ENCODE results near the gene SMARCD1.

SMARCD1 gene

GRCh38 chr12:50099302-50100008 is 14.3 kb downstream of the SMARCD1 start:
- peaks cover 46 to 78% of the 10 kb centered on the region in 2 donors for H3K36me3 Mint-ChIP-seq
- ATAC-seq (replicated peaks) = no peak
- no peak for DNase-seq

GRCh38 chr12:50100561-50100960 is 15.4 kb downstream of the SMARCD1 start:
- Mint-ChIP-seq H3K4me3 (no peak overlapping the region), H3K27me3 (no peaks in the 10 kb centered on the region), H3K27ac (peak overlapping the region; percentile 59), H3K4me1 (peaks cover 17 to 23% of the 10 kb centered on the region in 2 donors), H3K9me3 (no peaks in the 10 kb centered on the region), H3K36me3 (peaks cover 49 to 77% of the 10 kb centered on the region in 2 donors)
- ATAC-seq (replicated peaks) (no peak), DNase-seq (no peak)

More at GRCh38 chr12:50099302-50100008, 14.3 kb downstream of the SMARCD1 start:
- Mint-ChIP-seq H3K27me3 (no peaks in the 10 kb centered on the region), H3K9me3 (no peaks in the 10 kb centered on the region), H3K4me1 (peaks cover 16 to 18% of the 10 kb centered on the region in 2 donors), H3K27ac (peak overlapping the region; percentile 15), H3K4me3 (no peak overlapping the region)

DNA sequence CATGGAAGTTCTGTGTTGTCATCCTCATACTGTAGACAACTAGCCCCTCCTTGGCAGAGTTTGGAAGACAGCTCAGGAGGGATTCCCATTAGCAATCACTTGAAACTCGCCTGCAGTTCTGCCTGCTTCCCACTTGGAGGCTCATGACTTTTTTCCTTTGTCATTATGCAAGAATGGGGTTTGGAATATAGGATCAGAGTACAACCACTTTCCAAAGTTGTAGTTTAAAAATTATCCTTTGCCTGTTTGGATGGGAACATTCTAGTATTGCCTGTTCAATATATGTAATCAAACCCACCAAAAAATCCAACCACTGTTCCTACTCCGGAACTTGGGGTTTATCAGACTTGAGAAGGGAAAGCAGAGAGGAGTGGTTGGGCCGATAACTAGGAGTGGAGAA is 16.5 kb downstream of the SMARCD1 start:
- Mint-ChIP-seq H3K4me3 (no peak overlapping the region), H3K4me1 (peaks cover 19 to 28% of the 10 kb centered on the region in 2 donors), H3K36me3 (peaks cover 47 to 73% of the 10 kb centered on the region in 2 donors), H3K27ac (no peak overlapping the region), H3K9me3 (no peaks in the 10 kb centered on the region), H3K27me3 (no peaks in the 10 kb centered on the region)
- ATAC-seq (replicated peaks) (no peak), DNase-seq (no peak)

GRCh38 chr12:50102131-50102531 is 17.0 kb downstream of the SMARCD1 start:
- Mint-ChIP-seq H3K27me3 (no peaks in the 10 kb centered on the region), H3K27ac (no peak overlapping the region), H3K36me3 (peaks cover 45 to 72% of the 10 kb centered on the region in 2 donors), H3K4me3 (no peak overlapping the region), H3K4me1 (peaks cover 20 to 28% of the 10 kb centered on the region in 2 donors), H3K9me3 (no peaks in the 10 kb centered on the region)
- ATAC-seq (replicated peaks) (no peak), DNase-seq (no peak)

- peak overlapping the region; percentile 60 for H3K27ac Mint-ChIP-seq
- peaks cover 21 to 28% of the 10 kb centered on the region in 2 donors for H3K4me1 Mint-ChIP-seq
- ATAC-seq (replicated peaks) (peak; percentile 81 to 85), DNase-seq (peak; percentile 12)
- no peaks in the 10 kb centered on the region for H3K9me3 Mint-ChIP-seq
- peak overlapping the region in 1 of 2 donors; percentile 18 for H3K4me3 Mint-ChIP-seq
- H3K27me3 Mint-ChIP-seq = no peaks in the 10 kb centered on the region
- peaks cover 45 to 72% of the 10 kb centered on the region in 2 donors for H3K36me3 Mint-ChIP-seq
These were observed 17.6 kb downstream of the SMARCD1 start for GRCh38 chr12:50102646-50103309.

DNA sequence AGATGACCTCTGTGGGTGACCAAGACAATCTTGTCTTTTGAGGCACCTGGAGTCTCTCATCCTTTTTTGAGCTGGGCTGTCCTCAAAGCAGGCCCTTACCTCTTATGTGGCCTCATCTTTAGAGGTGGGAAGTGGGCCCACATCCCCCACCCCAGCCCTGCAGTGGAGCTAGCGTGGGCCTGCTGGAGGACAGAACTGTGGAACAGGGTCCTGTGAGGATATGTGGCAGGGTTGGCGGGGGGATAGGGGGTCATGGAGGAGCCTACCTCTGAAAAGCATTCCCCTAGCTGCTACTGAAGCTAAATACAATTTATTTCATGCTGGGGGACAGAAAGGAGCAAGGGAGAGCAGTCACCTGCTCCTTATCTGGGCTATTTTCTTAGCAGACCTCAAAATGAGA is 18.2 kb downstream of the SMARCD1 start:
- Mint-ChIP-seq H3K4me1 (peaks cover 24 to 32% of the 10 kb centered on the region in 2 donors), H3K9me3 (no peaks in the 10 kb centered on the region), H3K27me3 (no peaks in the 10 kb centered on the region), H3K4me3 (peak overlapping the region in 1 of 2 donors; percentile 18), H3K27ac (peak overlapping the region; percentile 60), H3K36me3 (peaks cover 42 to 70% of the 10 kb centered on the region in 2 donors)
- DNase-seq (no peak), ATAC-seq (replicated peaks) (peak in 1 of 2 donors; percentile 3)

GRCh38 chr12:50103767-50104321 is 18.7 kb downstream of the SMARCD1 start, which contains the start of gene GPD1:
TSS of gene GPD1 (plus strand) at chr12:50104008. CDS start at chr12:50104051, 43 bp downstream.
- Mint-ChIP-seq H3K4me1 (peaks cover 28 to 37% of the 10 kb centered on the region in 2 donors), H3K27me3 (no peaks in the 10 kb centered on the region), H3K27ac (peak within 1 kb of the TSS; percentile 60), H3K9me3 (no peaks in the 10 kb centered on the region), H3K4me3 (peak within 1 kb of the TSS in 1 of 2 donors; percentile 18), H3K36me3 (peaks cover 43 to 69% of the 10 kb centered on the region in 2 donors)
- peak; percentile 48 to 54 for ATAC-seq (replicated peaks)
- DNase-seq = no peak

DNA sequence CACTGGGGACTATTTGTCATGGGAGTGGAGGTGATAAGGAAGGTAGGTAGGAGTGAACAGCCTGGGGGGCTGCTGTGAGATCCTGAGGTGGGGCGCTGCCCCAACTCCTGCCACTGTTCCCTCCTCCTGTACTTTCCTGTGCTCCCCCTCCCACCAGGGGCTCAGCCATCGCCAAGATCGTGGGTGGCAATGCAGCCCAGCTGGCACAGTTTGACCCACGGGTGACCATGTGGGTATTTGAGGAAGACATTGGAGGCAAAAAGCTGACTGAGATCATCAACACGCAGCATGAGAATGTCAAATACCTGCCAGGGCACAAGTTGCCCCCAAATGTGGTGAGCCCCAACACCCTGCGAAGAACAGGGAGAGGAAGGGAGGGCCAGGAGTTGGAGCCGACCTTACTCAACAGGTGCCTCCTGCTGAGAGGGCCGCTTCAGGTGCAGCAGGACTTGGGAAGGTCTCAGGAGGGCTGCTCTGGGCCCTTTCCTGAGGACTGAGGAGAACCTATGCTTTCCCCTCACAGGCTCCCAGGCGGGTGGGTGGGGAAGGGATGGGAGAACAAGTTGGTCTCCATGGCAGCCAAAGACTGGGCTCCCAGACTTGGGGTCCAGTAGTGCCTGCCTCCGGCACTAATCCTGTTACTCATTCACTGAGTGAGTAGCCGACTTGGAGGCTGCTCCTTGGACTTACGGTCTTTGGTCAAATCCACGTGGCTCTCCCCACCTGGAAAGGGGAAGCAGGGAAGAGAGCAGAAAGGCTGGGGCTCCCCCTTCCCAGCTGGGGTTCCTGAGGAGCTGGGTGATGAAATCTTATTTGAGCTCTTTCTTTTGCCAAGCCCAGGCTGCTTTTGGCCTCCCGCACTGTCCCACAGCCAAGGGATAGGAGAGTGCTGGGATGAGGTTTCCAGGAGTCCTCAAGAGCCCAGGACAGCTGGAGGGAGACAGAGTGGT is 19.6 kb downstream of the SMARCD1 start:
- Mint-ChIP-seq H3K27ac (no peak overlapping the region), H3K4me1 (peaks cover 35 to 45% of the 10 kb centered on the region in 2 donors), H3K36me3 (peaks cover 39 to 61% of the 10 kb centered on the region in 2 donors), H3K4me3 (no peak overlapping the region), H3K27me3 (no peaks in the 10 kb centered on the region), H3K9me3 (no peaks in the 10 kb centered on the region)
- DNase-seq = no peak
- ATAC-seq (replicated peaks) = no peak

- ATAC-seq (replicated peaks) (no peak), DNase-seq (no peak)
- Mint-ChIP-seq H3K36me3 (peaks cover 28 to 49% of the 10 kb centered on the region in 2 donors), H3K4me3 (no peak overlapping the region), H3K9me3 (no peaks in the 10 kb centered on the region), H3K4me1 (peaks cover 43 to 58% of the 10 kb centered on the region in 2 donors), H3K27ac (peak overlapping the region; percentile 72), H3K27me3 (no peaks in the 10 kb centered on the region)
These were observed 20.8 kb downstream of the SMARCD1 start for GRCh38 chr12:50105913-50106450.

DNA sequence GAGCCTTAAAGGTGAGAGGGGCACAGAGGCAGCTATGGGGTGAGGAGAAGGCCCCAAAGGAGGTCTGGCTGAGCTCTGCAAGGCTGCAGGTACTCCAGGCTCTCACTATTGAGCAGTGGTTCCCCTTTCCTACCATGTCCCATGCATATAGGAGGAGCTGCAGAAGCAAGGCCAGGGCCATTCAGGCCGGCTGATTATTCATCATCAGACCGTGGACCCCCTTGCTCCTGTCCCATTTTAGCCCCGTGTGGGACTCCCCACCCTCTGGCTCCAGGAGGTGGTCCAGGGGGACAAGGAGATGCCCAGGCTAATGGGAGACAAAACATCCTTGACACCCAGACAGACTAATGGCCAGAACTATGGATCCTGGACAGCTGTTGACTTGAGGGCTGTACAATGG is 21.8 kb downstream of the SMARCD1 start:
- Mint-ChIP-seq H3K27me3 (no peaks in the 10 kb centered on the region), H3K36me3 (peaks cover 26 to 41% of the 10 kb centered on the region in 2 donors), H3K27ac (peak overlapping the region; percentile 39), H3K9me3 (no peaks in the 10 kb centered on the region), H3K4me1 (peaks cover 47 to 65% of the 10 kb centered on the region in 2 donors), H3K4me3 (no peak overlapping the region)
- ATAC-seq (replicated peaks) = no peak
- no peak for DNase-seq

GRCh38 chr12:50107416-50108268 is 22.5 kb downstream of the SMARCD1 start:
- no peak for ATAC-seq (replicated peaks)
- H3K9me3 Mint-ChIP-seq = no peaks in the 10 kb centered on the region
- no peak for DNase-seq
- peaks cover 45 to 63% of the 10 kb centered on the region in 2 donors for H3K4me1 Mint-ChIP-seq
- no peaks in the 10 kb centered on the region for H3K27me3 Mint-ChIP-seq
- H3K36me3 Mint-ChIP-seq = peaks cover 26 to 37% of the 10 kb centered on the region in 2 donors
- H3K27ac Mint-ChIP-seq = peak overlapping the region; percentile 39
- H3K4me3 Mint-ChIP-seq = no peak overlapping the region

DNA sequence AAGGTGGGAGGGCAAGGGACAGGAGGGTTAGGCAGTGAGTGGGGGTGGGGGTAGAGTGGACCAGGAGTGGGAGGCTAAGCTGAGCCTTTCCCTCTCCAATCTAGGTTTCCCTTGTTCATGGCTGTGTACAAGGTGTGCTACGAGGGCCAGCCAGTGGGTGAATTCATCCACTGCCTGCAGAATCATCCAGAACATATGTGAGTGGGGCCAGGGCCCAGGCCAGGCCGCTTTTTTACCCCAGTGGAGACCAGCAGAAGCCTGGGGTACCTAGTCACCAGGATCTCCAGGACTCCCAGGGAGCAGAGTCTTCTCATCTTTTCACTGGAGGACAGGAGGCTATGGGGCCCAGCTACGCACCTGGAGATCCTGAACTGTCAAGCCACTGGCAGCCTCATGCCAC is 24.2 kb downstream of the SMARCD1 start:
- ATAC-seq (replicated peaks) (no peak), DNase-seq (no peak)
- no peaks in the 10 kb centered on the region for H3K9me3 Mint-ChIP-seq
- peaks cover 34 to 58% of the 10 kb centered on the region in 2 donors for H3K4me1 Mint-ChIP-seq
- H3K4me3 Mint-ChIP-seq = peak overlapping the region; percentile 95 to 98
- H3K27me3 Mint-ChIP-seq = no peaks in the 10 kb centered on the region
- peaks cover 20 to 30% of the 10 kb centered on the region in 2 donors for H3K36me3 Mint-ChIP-seq
- H3K27ac Mint-ChIP-seq = peak overlapping the region; percentile 98

Measured in stimulated activated naive B cell treated with anti-CD40 and anti-IgM and Interleukin-4, amounts not matched to agents 10 μg/mL and 1 μg/mL and 100 μg/mL, for 72 hours (primary cell).